Liver (tissue), 3 donors: ENCODE data around the gene OPHN1.

ENCODE experiments used
- ATF3 ChIP-seq: IDR thresholded peaks from 2 replicates; pipeline ENCODE4 v1.6.1; 2016; ENCODE audit warnings: antibody characterized with exemption
- CTCF ChIP-seq: fragments of 150-350 bp; IDR thresholded peaks from 2 replicates; pipeline ENCODE4 v1.5.1; 2017; ENCODE audit warnings: improper control_type of control experiment, low read depth, low read length; ENCODE audit not compliant: missing input control
- EGR1 ChIP-seq, 2 donors: IDR thresholded peaks; 2 replicates each; pipeline ENCODE4 v1.6.1; 2016 to 2018; ENCODE audit warnings: antibody characterized with exemption in 2 of 2, low read depth in 2 of 2
- MAX ChIP-seq: IDR thresholded peaks from 2 replicates; pipeline ENCODE4 v1.6.1; 2016; ENCODE audit warnings: antibody characterized with exemption
- NR2F2 ChIP-seq: IDR thresholded peaks from 2 replicates; pipeline ENCODE4 v1.6.1; 2016; ENCODE audit warnings: antibody characterized with exemption
- RAD21 ChIP-seq, 2 donors: IDR thresholded peaks; 2 replicates each; pipeline ENCODE4 v1.6.1; 2016; ENCODE audit warnings: antibody characterized with exemption in 2 of 2, mild to moderate bottlenecking in 2 of 2
- TAF1 ChIP-seq: conservative IDR thresholded peaks from 2 replicates; pipeline ENCODE4 v1.6.1; 2016; ENCODE audit warnings: antibody characterized with exemption, mild to moderate bottlenecking
- YY1 ChIP-seq: IDR thresholded peaks from 2 replicates; pipeline ENCODE4 v1.6.1; 2016; ENCODE audit warnings: antibody characterized with exemption, mild to moderate bottlenecking
- donor health status: healthy.
- donor health status: healthy.

GRCh38 chrX:68193786-68194185 is 239.5 kb downstream of the OPHN1 start:
- TF ChIP-seq CTCF (no peak), TAF1 (no peak), EGR1 (IDR thresholded peaks at IDR 0.05; ENCODE audit: low read depth in 2 of 2) (no peak), ATF3 (no peak), RAD21 (IDR thresholded peaks at IDR 0.05) (no peak), NR2F2 (no peak), MAX (no peak), YY1 (no peak)
